B cell (primary cell): ENCODE measurements around the gene COL19A1. TPM values are rescaled to one million over a fixed set of nuclear protein-coding genes. Genes with fewer than 3 reads are reported as not detected.

Experiments
- ATAC-seq: fragments of 200-7000 bp; cut with Tn5 transposase; one replicate; pipeline ENCODE4 v1.10.0; 2021; ENCODE audit warnings: low read depth, mild to moderate bottlenecking, moderate number of reproducible peaks, moderate library complexity
- CTCF ChIA-PET: fragments of 350-600 bp; sonication (Branson Sonifier 250); formaldehyde crosslinking; loops from one replicate; lab custom pipeline; 2021; ENCODE audit warnings: antibody characterized with exemption, inconsistent platforms; lab: Charles Lee
- POLR2A ChIA-PET: fragments of 350-600 bp; sonication (Branson Sonifier 250); formaldehyde crosslinking; loops from one replicate; lab custom pipeline; 2021; ENCODE audit warnings: antibody characterized with exemption; lab: Charles Lee
- DNase-seq: peaks from one replicate; pipeline ENCODE4 v3.0.0; 2013
- H2AFZ ChIP-seq: 2 replicates; pipeline ENCODE4 v1.6.1; 2012; ENCODE audit warnings: mild to moderate bottlenecking, low read depth, low read length; ENCODE audit not compliant: insufficient read depth, poor library complexity, severe bottlenecking
- H3K27ac ChIP-seq, 2 donors: 1 replicate in 1 of 2; 2 replicates in 1 of 2; pipeline ENCODE4 v1.5.1; 2012 to 2013; ENCODE audit warnings: low read length in 2 of 2, mild to moderate bottlenecking in 2 of 2, moderate library complexity in 1 of 2
- H3K27me3 ChIP-seq, 4 experiments: fragments of 200-600 bp in 1 of 4; sonication (generic) in 1 of 4; replicated peaks in 1 of 4; 1 replicate in 2 of 4; 2 replicates in 2 of 4; pipeline versions ENCODE4 v1.6.1 to v1.7.0; 2013 to 2016; ENCODE audit warnings: low read length in 3 of 4, mild to moderate bottlenecking in 2 of 4, mixed read lengths in 1 of 4, moderate library complexity in 1 of 4; ENCODE audit not compliant: insufficient read depth in 4 of 4, control insufficient read depth in 3 of 4; ENCODE audit errors: control extremely low read depth in 1 of 4
- H3K36me3 ChIP-seq, 2 experiments: replicated peaks in 1 of 2; 1 replicate in 1 of 2; 2 replicates in 1 of 2; pipeline versions ENCODE4 v1.6.1 to v1.7.1; 2013; ENCODE audit warnings: low read length in 1 of 2; ENCODE audit not compliant: insufficient read depth in 2 of 2, control insufficient read depth in 1 of 2; ENCODE audit errors: control extremely low read depth in 1 of 2, extremely low read depth in 1 of 2
- H3K4me1 ChIP-seq, 2 donors: fragments of 200-600 bp in 1 of 2; sonication (generic) in 1 of 2; 1 replicate in 1 of 2; 2 replicates in 1 of 2; pipeline versions ENCODE4 v1.5.1 to v1.6.1; 2013 to 2017; ENCODE audit warnings: low read length in 2 of 2; ENCODE audit not compliant: control insufficient read depth in 2 of 2, insufficient read depth in 2 of 2
- H3K4me2 ChIP-seq: replicated peaks from 2 replicates; pipeline ENCODE3; 2012; ENCODE audit warnings: mild to moderate bottlenecking, low read depth, low read length; ENCODE audit not compliant: poor library complexity, severe bottlenecking
- H3K4me3 ChIP-seq, 5 experiments: fragments of 200-600 bp in 1 of 5; sonication (generic) in 1 of 5; 1 replicate in 3 of 5; 2 replicates in 2 of 5; pipeline versions ENCODE4 v1.5.1 to v1.7.0; 2011 to 2016; ENCODE audit warnings: low read length in 4 of 5, mild to moderate bottlenecking in 4 of 5, low read depth in 2 of 5, control low read depth in 1 of 5, moderate library complexity in 1 of 5; ENCODE audit not compliant: insufficient read depth in 1 of 5; ENCODE audit errors: control extremely low read depth in 1 of 5, extremely low read depth in 1 of 5
- H3K79me2 ChIP-seq: fragments of 200-600 bp; sonication (generic); one replicate; pipeline ENCODE4 v1.6.0; 2016; ENCODE audit warnings: low read length; ENCODE audit not compliant: control insufficient read depth, insufficient read depth
- H3K9ac ChIP-seq: fragments of 200-600 bp; sonication (generic); 2 replicates; pipeline ENCODE4 v1.6.1; 2017; ENCODE audit warnings: mild to moderate bottlenecking, low read length, moderate library complexity
- H3K9me3 ChIP-seq, 3 donors: one replicate each; pipeline versions ENCODE4 v1.6.1 to v1.7.1; 2013; ENCODE audit warnings: low read length in 2 of 3; ENCODE audit not compliant: control insufficient read depth in 2 of 3, insufficient read depth in 1 of 3; ENCODE audit errors: control extremely low read depth in 1 of 3
- H4K20me1 ChIP-seq: 2 replicates; pipeline ENCODE4 v1.6.0; 2012; ENCODE audit warnings: mild to moderate bottlenecking, low read length; ENCODE audit not compliant: insufficient read depth, control insufficient read depth, poor library complexity, severe bottlenecking
- H3K27ac Mint-ChIP-seq: one replicate; pipeline ENCODE4 v1.8.0; 2021; ENCODE audit warnings: mixed read lengths
- H3K27me3 Mint-ChIP-seq: one replicate; pipeline ENCODE4 v1.8.0; 2021; ENCODE audit warnings: mixed read lengths
- H3K4me1 Mint-ChIP-seq: one replicate; pipeline ENCODE4 v1.8.0; 2021; ENCODE audit warnings: mixed read lengths
- H3K4me3 Mint-ChIP-seq: one replicate; pipeline ENCODE4 v1.8.0; 2021; ENCODE audit warnings: mixed read lengths
- H3K9me3 Mint-ChIP-seq: one replicate; pipeline ENCODE4 v1.8.0; 2022; ENCODE audit warnings: mixed read lengths; ENCODE audit not compliant: insufficient read depth
- EZH2 ChIP-seq: IDR thresholded peaks from 2 replicates; pipeline ENCODE4 v1.6.1; 2012; ENCODE audit warnings: borderline replicate concordance, low read depth, mild to moderate bottlenecking, moderate library complexity, low read length; ENCODE audit not compliant: insufficient read depth, poor library complexity, severe bottlenecking
- WGBS: methylation state at CpG from one replicate; pipeline ENCODE4 v1.1.5; 2013; ENCODE audit warnings: missing lambda C conversion rate; ENCODE audit not compliant: insufficient coverage; 5-methylcytosine and 5-hydroxymethylcytosine counted together
- intact Hi-C: fragments of 100-400 bp; cut with micrococcal nuclease; formaldehyde crosslinking; loops from one replicate; pipeline ENCODE4 v1.10.0; 2022
- polyA plus RNA-seq: library from polyadenylated mRNA; depleted of rRNA; stranded (reverse); fragments of >200 nt; gene quantifications from 2 replicates; pipeline ENCODE4 v1.2.3, GENCODE V29; 2012
- total RNA-seq, 2 donors: library from RNA; stranded (reverse); fragments of 120-200 nt in 1 of 2; gene quantifications; 1 replicate in 1 of 2; 2 replicates in 1 of 2; pipeline versions ENCODE4 v1.2.3 to v1.2.4, GENCODE V29; 2013 to 2022
- TF ChIP-seq, protein P1 (sequence below): fragments of 200-600 bp; IDR thresholded peaks from one replicate; pipeline ENCODE4 v1.8.0; 2022; ENCODE audit warnings: antibody characterized with exemption, mild to moderate bottlenecking

The COL19A1 gene
- total and polyA plus RNA-seq, 2 donors (not counting 1 experiment from before 2014, with no cell fraction given): 14.6 to 61.4 TPM

DNA sequence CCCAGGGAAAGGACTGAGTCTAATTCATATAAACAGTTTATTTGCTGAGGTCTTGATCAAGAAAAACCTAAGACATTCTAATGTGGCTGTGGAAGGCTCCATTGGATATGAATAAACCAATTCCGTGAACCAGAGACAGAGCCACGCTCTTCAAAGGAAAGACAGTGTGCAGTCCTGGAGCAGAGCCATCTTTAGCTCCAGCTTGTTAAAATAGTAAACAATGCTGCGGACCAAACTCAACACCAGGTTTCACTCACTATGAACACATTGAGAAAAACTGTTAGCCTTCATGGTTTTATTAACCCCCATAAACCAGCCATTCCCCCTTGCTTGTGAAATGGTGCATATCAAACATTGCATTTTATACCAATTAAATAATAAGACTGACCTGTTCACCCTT is 374.7 kb downstream of the COL19A1 start:
- CTCF ChIA-PET: no interaction called here

DNA sequence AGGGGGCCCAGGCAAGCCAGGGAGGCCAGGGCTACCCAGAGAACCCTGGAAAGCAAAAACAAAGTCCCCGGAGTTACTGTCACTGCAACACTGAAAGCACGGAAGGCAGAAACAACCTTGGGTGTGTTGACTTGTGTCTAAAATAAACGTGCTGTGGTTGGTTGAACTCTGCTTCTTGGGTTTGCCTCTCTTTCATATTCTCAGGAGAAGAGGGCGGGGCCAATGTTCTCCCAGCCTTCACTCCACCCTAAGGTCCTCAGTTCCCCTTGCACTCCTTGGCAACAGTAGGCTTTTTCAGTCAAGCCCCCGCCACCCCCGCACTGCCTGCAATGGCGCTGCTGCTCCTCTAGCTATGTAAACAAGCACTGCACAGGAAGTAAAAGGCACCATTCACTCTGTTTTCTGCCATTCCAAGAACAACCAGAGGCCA is 375.6 kb downstream of the COL19A1 start:
- no peaks in the 10 kb centered on the region for H3K4me1 Mint-ChIP-seq
- ATAC-seq: no peak
- no peak overlapping the region for H3K4me3 Mint-ChIP-seq
- 95% methylated on average over 6 of the region's 7 CpGs for WGBS
- Histone ChIP-seq H3K9me3 (no peaks in the 10 kb centered on the region), H4K20me1 (no peaks in the 10 kb centered on the region), H3K9ac (no peak overlapping the region), H3K27me3 (no peaks in the 10 kb centered on the region), H3K79me2 (no peaks in the 10 kb centered on the region), H3K4me2 (no peak overlapping the region), H3K36me3 (no peaks in the 10 kb centered on the region), H3K27ac (no peak overlapping the region), H2AFZ (no peak overlapping the region), H3K4me1 (no peaks in the 10 kb centered on the region), H3K4me3 (no peak overlapping the region)
- TF ChIP-seq EZH2: no peak
- TF ChIP-seq, protein P1, sequence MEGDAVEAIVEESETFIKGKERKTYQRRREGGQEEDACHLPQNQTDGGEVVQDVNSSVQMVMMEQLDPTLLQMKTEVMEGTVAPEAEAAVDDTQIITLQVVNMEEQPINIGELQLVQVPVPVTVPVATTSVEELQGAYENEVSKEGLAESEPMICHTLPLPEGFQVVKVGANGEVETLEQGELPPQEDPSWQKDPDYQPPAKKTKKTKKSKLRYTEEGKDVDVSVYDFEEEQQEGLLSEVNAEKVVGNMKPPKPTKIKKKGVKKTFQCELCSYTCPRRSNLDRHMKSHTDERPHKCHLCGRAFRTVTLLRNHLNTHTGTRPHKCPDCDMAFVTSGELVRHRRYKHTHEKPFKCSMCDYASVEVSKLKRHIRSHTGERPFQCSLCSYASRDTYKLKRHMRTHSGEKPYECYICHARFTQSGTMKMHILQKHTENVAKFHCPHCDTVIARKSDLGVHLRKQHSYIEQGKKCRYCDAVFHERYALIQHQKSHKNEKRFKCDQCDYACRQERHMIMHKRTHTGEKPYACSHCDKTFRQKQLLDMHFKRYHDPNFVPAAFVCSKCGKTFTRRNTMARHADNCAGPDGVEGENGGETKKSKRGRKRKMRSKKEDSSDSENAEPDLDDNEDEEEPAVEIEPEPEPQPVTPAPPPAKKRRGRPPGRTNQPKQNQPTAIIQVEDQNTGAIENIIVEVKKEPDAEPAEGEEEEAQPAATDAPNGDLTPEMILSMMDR: no peak
- H3K27ac Mint-ChIP-seq: no peak overlapping the region
- ChIA-PET CTCF (interaction anchor here (1.2 kb wide), 1 partner anchor 15 kb away, joined by 3 read pairs; no protein-coding TSS in a partner anchor), POLR2A (no interaction called here)
- intact Hi-C loops: no loop called here
- peaks cover 16% of the 10 kb centered on the region for H3K27me3 Mint-ChIP-seq
- DNase-seq: no peak
- no peaks in the 10 kb centered on the region for H3K9me3 Mint-ChIP-seq

More for the DNA sequence above, 374.7 kb downstream of the COL19A1 start:
- intact Hi-C loops: no loop called here
- TF ChIP-seq, protein P1: no peak
- TF ChIP-seq EZH2: no peak
- no peak overlapping the region for H3K4me3 Mint-ChIP-seq
- no peaks in the 10 kb centered on the region for H3K9me3 Mint-ChIP-seq
- ATAC-seq (no peak), DNase-seq (no peak)
- Histone ChIP-seq H3K4me2 (no peak overlapping the region), H3K4me3 (no peak overlapping the region), H3K36me3 (no peaks in the 10 kb centered on the region), H3K27ac (no peak overlapping the region), H3K9ac (no peak overlapping the region), H3K9me3 (no peaks in the 10 kb centered on the region), H3K27me3 (no peaks in the 10 kb centered on the region), H2AFZ (no peak overlapping the region), H3K4me1 (no peaks in the 10 kb centered on the region), H3K79me2 (no peaks in the 10 kb centered on the region), H4K20me1 (no peaks in the 10 kb centered on the region)
- H3K27ac Mint-ChIP-seq: no peak overlapping the region
- 93% methylated on average over 3 of the region's 3 CpGs for WGBS
- POLR2A ChIA-PET: no interaction called here
- H3K27me3 Mint-ChIP-seq: peaks cover 9% of the 10 kb centered on the region
- H3K4me1 Mint-ChIP-seq: no peaks in the 10 kb centered on the region
